Subcutaneous adipose tissue (tissue), 4 donors: ENCODE data around the gene SLFN12L. TPM values are rescaled to one million over a fixed set of nuclear protein-coding genes. Genes with fewer than 3 reads are reported as not detected.
A peak's percentile ranks its signal among the peaks of the same experiment; 100 is the strongest.

Source experiments
- small RNA-seq: library from RNA; depleted of rRNA; stranded (forward); fragments of <200 nt; gene quantifications from one replicate; pipeline ENCODE3, GENCODE V24; 2016
- total RNA-seq, 4 donors: library from RNA; depleted of rRNA; stranded (reverse); fragments of >200 nt; gene quantifications; one replicate each; pipeline ENCODE4 v1.1.0, GENCODE V29; 2016
- TF ChIP-seq, protein P1 (sequence below): fragments of 450-650 bp; IDR thresholded peaks from one replicate; pipeline ENCODE4 v1.5.1; 2016; ENCODE audit warnings: low read depth, mild to moderate bottlenecking, control low read depth, antibody characterized with exemption, moderate library complexity

Gene SLFN12L
- total RNA-seq, 4 donors from 2014 or later = 2.9 to 20.5 (median 4.1) TPM

DNA sequence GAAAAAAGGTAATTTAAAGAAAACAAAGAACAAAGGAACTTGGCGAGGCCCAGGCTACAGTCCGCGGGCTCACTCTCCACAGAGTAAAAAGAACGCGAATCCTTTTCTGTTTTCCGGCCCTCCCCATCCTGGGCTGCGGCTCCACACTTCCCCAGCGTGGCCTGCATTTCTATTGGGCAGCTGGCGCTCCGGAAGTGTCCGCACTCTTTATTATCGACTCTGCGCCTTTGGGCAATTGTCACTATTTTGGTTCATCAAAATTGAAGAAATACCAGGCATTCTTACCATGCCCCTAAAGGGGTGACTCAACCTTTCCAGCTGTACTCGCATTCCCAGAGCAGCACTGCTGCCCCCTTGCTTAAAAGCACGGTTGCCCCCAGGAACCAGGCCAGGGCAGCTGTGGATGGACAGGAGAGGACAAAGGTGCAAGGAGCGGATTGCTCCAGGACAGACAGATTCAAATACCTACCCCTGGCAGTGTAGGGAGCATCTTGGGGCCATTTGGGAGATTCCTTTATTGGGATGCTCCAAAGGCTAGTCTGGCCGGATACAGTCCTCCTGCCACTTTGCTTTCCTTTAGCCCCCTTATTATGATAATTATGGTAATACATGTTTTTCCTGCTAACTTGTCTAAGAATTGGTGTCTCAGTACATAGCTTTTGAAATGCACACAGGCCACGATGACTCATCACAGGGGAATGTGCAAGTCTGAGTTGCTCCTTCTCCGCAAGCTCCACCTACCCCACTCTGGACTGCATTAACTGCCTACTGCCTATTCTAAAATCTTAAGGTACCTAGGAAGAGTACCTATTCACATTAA lies 104.2 kb downstream of the SLFN12L start:
- TF ChIP-seq, protein P1, sequence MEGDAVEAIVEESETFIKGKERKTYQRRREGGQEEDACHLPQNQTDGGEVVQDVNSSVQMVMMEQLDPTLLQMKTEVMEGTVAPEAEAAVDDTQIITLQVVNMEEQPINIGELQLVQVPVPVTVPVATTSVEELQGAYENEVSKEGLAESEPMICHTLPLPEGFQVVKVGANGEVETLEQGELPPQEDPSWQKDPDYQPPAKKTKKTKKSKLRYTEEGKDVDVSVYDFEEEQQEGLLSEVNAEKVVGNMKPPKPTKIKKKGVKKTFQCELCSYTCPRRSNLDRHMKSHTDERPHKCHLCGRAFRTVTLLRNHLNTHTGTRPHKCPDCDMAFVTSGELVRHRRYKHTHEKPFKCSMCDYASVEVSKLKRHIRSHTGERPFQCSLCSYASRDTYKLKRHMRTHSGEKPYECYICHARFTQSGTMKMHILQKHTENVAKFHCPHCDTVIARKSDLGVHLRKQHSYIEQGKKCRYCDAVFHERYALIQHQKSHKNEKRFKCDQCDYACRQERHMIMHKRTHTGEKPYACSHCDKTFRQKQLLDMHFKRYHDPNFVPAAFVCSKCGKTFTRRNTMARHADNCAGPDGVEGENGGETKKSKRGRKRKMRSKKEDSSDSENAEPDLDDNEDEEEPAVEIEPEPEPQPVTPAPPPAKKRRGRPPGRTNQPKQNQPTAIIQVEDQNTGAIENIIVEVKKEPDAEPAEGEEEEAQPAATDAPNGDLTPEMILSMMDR = no peak

DNA sequence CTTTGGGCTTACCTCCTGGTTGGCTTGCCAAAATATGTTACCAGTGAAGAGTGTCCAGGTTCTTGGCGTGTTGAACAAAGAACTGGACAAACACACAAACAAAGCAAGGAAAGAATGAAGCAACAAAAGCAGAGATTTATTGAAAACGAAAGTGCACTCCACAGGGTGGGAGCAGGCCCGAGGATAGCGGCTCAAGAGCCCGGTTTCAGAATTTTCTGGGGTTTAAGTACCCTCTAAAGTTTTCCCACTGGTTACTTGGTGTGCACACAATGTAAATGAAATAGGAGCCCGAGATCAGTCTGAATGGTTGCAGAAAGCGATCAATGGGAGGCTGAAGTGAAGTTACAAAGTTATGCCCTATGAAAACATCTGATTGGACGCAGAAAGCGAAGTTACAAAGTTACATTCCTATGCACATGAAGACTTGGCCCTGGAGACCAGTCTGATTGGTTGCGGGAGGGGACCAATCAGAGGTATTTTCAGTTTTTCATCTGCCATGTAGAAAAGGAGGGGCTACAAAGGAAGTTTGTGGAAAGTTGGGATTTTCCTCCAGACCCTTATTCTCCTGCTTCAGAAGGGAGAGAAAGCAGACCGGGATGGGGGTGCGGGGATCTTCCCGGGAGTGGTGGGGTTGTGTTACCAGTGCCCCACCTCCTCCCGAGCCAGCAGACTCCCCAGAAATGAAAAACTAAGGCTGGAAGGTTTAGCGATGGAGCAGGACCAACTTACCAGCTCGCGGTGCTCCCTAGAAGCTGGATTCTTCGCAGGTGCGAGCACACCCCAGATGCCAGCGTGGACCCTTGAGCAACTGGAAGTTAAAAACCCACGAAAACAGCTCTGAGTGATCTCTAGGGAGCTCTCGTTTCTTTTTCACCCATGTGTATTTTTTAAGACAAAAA lies 105.1 kb downstream of the SLFN12L start, which contains the start of gene SLFN12:
TSS of gene SLFN12 (minus strand) at position 325 of the 899 bp plus-strand sequence. CDS start 9,472 bp downstream, outside the sequence.
- TF ChIP-seq, protein P1 = no peak

DNA sequence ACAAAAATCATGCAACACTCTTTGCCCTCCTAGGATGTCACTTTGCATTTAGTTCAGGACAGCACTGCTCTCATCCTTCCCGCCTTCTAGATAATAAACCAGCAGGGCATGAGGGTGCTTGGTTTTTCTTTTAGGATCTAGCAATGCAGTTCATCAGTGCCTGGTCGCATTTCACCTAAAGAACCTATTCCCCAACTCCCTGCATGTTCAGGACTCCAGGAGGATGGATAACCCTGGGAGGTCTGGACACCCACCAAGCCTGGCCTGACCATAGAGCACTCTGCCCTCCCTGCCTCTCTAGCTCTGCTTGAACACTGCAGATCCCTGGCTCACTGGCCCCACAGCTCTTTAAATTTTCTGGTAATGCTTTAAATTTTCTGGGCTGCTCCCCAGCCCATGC lies 107.8 kb downstream of the SLFN12L start:
- TF ChIP-seq, protein P1 = no peak

DNA sequence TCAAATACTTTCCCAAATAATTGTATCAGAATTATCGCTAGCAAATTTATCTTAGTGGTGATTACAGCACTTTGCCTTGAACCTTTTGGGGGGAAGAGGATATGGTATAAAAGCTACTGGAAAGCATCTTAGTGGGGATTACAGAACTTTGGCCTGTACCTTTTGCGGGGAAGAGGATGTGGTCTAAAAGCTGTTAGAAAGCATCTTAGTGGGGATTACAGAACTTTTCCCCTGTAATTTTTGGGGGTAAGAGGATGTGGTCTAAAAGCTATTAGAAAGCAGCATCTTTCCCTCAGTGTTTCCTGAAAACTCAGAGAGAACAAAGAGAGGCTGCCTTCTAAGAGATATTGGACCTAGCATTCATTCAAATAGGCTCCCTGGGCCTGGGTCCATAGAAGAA lies 109.2 kb downstream of the SLFN12L start:
- TF ChIP-seq, protein P1 = no peak

DNA sequence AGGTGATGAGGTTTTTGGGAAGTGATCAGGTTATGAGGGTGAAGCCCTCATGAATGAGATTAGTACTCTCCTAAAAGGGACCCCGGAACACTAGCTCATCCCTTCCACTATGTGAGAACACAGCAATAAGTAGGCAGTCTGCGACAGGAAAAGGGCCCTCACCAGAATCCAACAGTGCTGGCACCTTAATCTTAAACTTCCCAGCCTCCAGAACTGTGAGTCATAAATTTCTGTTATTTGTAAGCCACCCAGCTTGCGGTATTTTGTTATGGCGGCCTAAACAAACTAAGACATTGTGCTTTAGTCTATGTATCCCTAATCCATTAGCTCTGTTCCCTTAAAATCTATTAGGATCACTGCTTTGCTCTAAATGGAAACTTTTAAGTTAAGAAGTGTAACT lies 113.7 kb downstream of the SLFN12L start:
- TF ChIP-seq, protein P1 = no peak

Small RNAs within 50 kb of the gene (small RNA-seq; reads per million reads assigned to genes)
- gene AC015911.1 (not detected), gene SNORD7 (158 reads per million, percentile 98 among the genes with 10 or more reads in this experiment)

Other genes starting within 250 kb of the SLFN12L start
- 10 to 100 TPM; 53.7 to 79.6 (median 61.8) TPM for gene SLFN11, start 164.1 kb downstream of the SLFN12L start, total RNA-seq
- 10 to 100 TPM; 11.1 to 15.0 (median 14.6) TPM for gene SLFN12, start 105.2 kb downstream of the SLFN12L start, total RNA-seq
- 1 to 10 TPM; 3.1 to 9.6 (median 5.8) TPM for gene SLFN13, start 88.9 kb downstream of the SLFN12L start, total RNA-seq
- not detected for gene SLFN14, start 23.1 kb upstream of the SLFN12L start, total RNA-seq
- gene PEX12, start 40.9 kb upstream of the SLFN12L start, total RNA-seq = 1 to 10 TPM; 4.0 to 6.5 (median 5.9) TPM
- gene AP2B1, start 49.6 kb upstream of the SLFN12L start, total RNA-seq = 10 to 100 TPM; 62.0 to 77.2 (median 70.1) TPM
- gene RASL10B, start 194.0 kb upstream of the SLFN12L start, total RNA-seq = 10 to 100 TPM; 28.2 to 54.8 (median 40.3) TPM
- gene GAS2L2, start 215.6 kb upstream of the SLFN12L start, total RNA-seq = under 1 TPM in 2 of 4 donors, not detected in 2; 0.22 to 0.51 TPM
- gene C17orf50, start 223.2 kb upstream of the SLFN12L start, total RNA-seq = not detected